GM12891 (cell line): ENCODE results near the gene KLHL21.

Experiments
- PAX5 ChIP-seq: IDR thresholded peaks from 2 replicates; pipeline ENCODE4 v1.6.1; 2011; ENCODE audit warnings: low read length, moderate library complexity, mild to moderate bottlenecking; ENCODE audit not compliant: insufficient read depth, severe bottlenecking
- POLR2A ChIP-seq: IDR thresholded peaks from 2 replicates; pipeline ENCODE4 v1.6.1; 2011; ENCODE audit warnings: low read depth, low read length, control low read depth
- POLR2AphosphoS5 ChIP-seq: IDR thresholded peaks from 2 replicates; pipeline ENCODE4 v1.6.1; 2011; ENCODE audit warnings: low read depth, low read length, control low read depth
- POU2F2 ChIP-seq: IDR thresholded peaks from 2 replicates; pipeline ENCODE4 v1.6.1; 2011; ENCODE audit warnings: low read depth, mild to moderate bottlenecking, control low read depth, low read length, moderate library complexity
- TAF1 ChIP-seq: IDR thresholded peaks from 2 replicates; pipeline ENCODE4 v1.6.1; 2011; ENCODE audit warnings: low read depth, low read length, control low read depth

DNA sequence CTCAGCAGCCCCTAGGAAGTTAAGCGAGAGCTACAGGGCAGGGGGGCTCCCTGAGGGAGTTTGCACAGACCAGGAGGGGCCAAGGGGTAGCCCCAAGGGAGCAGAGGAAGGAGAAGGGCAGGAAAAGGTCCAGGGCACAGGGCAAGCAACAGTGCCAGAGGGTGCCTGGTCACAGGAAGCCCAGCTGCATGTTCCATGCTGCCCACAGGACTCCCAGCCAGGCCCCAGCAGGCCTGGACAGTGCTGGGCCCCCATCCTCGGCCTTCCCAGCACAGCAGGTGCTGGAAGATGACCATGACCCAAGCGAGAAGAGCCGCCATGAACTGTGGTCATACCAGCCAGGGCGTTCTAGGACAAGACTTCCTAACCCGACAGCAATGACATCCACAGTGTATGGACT, 11.0 kb downstream of the KLHL21 start:
- TF ChIP-seq TAF1 (no peak), POLR2AphosphoS5 (no peak), POLR2A (no peak), PAX5 (no peak), POU2F2 (no peak)
